ENCODE results near the gene MFSD11. TPM values are rescaled to one million over a fixed set of nuclear protein-coding genes. Genes with fewer than 3 reads are reported as not detected.

MFSD11 gene
- total RNA-seq, 1 experiment from 2014 or later = 16.6 TPM

GRCh38 chr17:76827736-76828135 lies 89.8 kb downstream of the MFSD11 start:
- no TSS peak for BruUV-seq (replicated peaks)
- intact Hi-C loops (cut with micrococcal nuclease) = no loop called here
- POLR2A ChIA-PET (ENCODE audit: unreplicated experiment) = no interaction called here

More at GRCh38 chr17:76827736-76828135, 89.8 kb downstream of the MFSD11 start:
- Histone ChIP-seq H3K4me1 (ENCODE audit: insufficient read depth, low read length) (no peaks in the 10 kb centered on the region), H3K79me2 (ENCODE audit: low read length) (no peaks in the 10 kb centered on the region), H2AFZ (ENCODE audit: low read length) (no peak overlapping the region), H3K4me3 (ENCODE audit: low read length) (no peak overlapping the region), H3K9me3 (ENCODE audit: low read length) (no peaks in the 10 kb centered on the region), H3K36me3 (ENCODE audit: low read depth, low read length) (no peaks in the 10 kb centered on the region), H4K20me1 (ENCODE audit: low read length) (no peaks in the 10 kb centered on the region), H3K9ac (ENCODE audit: low read length) (no peak overlapping the region), H3K27me3 (ENCODE audit: low read length) (no peaks in the 10 kb centered on the region), H3K27ac (ENCODE audit: low read length) (no peak overlapping the region), H3K4me2 (ENCODE audit: low read length) (no peak overlapping the region), H3K9me2 (replicated peaks; ENCODE audit: low read length) (no peaks in the 10 kb centered on the region), H3F3A (ENCODE audit: low read length, unreplicated experiment) (no peaks in the 10 kb centered on the region)
- TF ChIP-seq EZH2 (IDR thresholded peaks at IDR 0.05; ENCODE audit: low read length, unreplicated experiment) (no peak), CTCF (conservative IDR thresholded peaks at IDR 0.05; ENCODE audit: low read depth, low read length) (no peak), EZH2phosphoT487 (IDR thresholded peaks at IDR 0.05; ENCODE audit: borderline replicate concordance, low read length) (no peak)
- no peak for ATAC-seq
- CTCF ChIA-PET = interaction anchor here (0.5 to 0.6 kb wide), 2 partner anchors 30 to 646 kb away, joined by 3 to 4 read pairs; no protein-coding TSS in a partner anchor
- DNase-seq = no peak

Small RNA genes lying within 50 kb of the gene (microRNA-seq; reads per million reads assigned to microRNA genes)
- 1.8 reads per million for gene MIR636 (ENCODE audit: unreplicated experiment)

Other genes starting within 250 kb of the MFSD11 start
- 52.3 and 74.8 TPM in 2 replicates for gene RHBDF2, start 236.7 kb upstream of the MFSD11 start, total RNA-seq (2014; rRNA removed)
- 0.40 and 0.62 TPM in 2 replicates for gene CYGB, start 200.4 kb upstream of the MFSD11 start, total RNA-seq (2014; rRNA removed)
- 0.86 and 2.5 TPM in 2 replicates for gene PRCD, start 198.1 kb upstream of the MFSD11 start, total RNA-seq (2014; rRNA removed)
- 1.0 and 6.4 TPM in 2 replicates for gene ST6GALNAC2, start 152.3 kb upstream of the MFSD11 start, total RNA-seq (2014; rRNA removed)
- 2.6 and 4.1 TPM in 2 replicates for gene ST6GALNAC1, start 94.4 kb upstream of the MFSD11 start, total RNA-seq (2014; rRNA removed)
- 98.3 and 148 TPM in 2 replicates for gene MXRA7, start 27.2 kb upstream of the MFSD11 start, total RNA-seq (2014; rRNA removed)
- 39.0 and 49.8 TPM in 2 replicates for gene JMJD6, start 11.5 kb upstream of the MFSD11 start, total RNA-seq (2014; rRNA removed)
- gene METTL23, start 11.3 kb upstream of the MFSD11 start, total RNA-seq (2014; rRNA removed) = 48.1 and 58.7 TPM in 2 replicates
- 562 and 859 TPM in 2 replicates for gene SRSF2, start 788 bp upstream of the MFSD11 start, total RNA-seq (2014; rRNA removed)
- 4.9 and 10.3 TPM in 2 replicates for gene MGAT5B, start 130.3 kb downstream of the MFSD11 start, total RNA-seq (2014; rRNA removed)